ENCODE measurements around the gene FBXL17.

DNA sequence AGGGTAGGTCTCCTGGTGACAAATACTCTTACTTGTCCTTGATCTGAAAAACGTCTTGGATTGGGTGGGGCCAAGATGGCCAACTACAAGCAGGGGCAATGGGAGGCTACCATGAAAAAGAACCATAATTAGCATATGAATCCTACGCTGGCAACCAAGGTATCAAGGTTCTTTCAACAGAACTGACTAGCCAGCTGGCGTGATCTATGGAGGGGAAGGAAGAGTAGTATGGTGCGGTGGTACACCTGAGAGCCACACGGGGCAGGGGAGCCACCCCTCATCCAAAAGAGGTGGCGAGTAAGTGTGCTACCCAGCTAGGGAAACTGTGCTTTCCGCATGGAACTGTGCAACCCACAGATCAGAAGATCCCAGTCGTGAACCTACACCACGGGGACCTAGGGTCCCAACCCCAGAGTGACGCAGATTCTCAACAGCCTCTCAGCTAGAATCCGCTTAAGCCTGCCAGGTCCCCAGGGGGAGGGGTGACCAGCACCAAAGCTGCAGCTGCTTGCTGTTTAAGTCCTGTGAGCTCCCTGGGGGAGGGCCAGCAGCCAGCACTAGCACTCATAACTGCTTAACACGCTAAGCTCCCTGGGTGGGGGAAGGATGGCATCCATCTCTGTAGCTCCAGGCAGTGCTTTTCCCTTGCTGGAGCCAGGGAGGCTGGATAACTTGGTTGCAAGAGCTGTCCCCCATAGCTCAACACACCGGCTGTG lies 334.8 kb downstream of the FBXL17 start:
- TF ChIP-seq, protein P1, sequence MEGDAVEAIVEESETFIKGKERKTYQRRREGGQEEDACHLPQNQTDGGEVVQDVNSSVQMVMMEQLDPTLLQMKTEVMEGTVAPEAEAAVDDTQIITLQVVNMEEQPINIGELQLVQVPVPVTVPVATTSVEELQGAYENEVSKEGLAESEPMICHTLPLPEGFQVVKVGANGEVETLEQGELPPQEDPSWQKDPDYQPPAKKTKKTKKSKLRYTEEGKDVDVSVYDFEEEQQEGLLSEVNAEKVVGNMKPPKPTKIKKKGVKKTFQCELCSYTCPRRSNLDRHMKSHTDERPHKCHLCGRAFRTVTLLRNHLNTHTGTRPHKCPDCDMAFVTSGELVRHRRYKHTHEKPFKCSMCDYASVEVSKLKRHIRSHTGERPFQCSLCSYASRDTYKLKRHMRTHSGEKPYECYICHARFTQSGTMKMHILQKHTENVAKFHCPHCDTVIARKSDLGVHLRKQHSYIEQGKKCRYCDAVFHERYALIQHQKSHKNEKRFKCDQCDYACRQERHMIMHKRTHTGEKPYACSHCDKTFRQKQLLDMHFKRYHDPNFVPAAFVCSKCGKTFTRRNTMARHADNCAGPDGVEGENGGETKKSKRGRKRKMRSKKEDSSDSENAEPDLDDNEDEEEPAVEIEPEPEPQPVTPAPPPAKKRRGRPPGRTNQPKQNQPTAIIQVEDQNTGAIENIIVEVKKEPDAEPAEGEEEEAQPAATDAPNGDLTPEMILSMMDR (IDR thresholded peaks at IDR 0.05; ENCODE audit: insufficient read depth, low read length, poor library complexity, severe bottlenecking): no peak
- no peak for TF ChIP-seq EZH2phosphoT487 (conservative IDR thresholded peaks at IDR 0.05; ENCODE audit: low read length)

Data from SU-DHL-6 (cell line).